NCI-H2196 treated with DMSO at 0.1 percent for 48 hours (cell line): ENCODE measurements around the gene DCAF17.
"Not testable (repeated sequence)": the region's sequence is repeated elsewhere in the genome, so short reads cannot be mapped to it uniquely, and the experiment has no call there.

Experiments
- DNase-seq: peaks from one replicate; lab custom pipeline; 2025; ENCODE audit not compliant: unreplicated experiment; lab: John Stamatoyannopoulos, UW

Gene DCAF17

GRCh38 chr2:171512683-171513195 is 78.7 kb downstream of the DCAF17 start:
- no peak for DNase-seq

- no peak for DNase-seq
Observed at GRCh38 chr2:171513719-171514160, 79.7 kb downstream of the DCAF17 start.

DNA sequence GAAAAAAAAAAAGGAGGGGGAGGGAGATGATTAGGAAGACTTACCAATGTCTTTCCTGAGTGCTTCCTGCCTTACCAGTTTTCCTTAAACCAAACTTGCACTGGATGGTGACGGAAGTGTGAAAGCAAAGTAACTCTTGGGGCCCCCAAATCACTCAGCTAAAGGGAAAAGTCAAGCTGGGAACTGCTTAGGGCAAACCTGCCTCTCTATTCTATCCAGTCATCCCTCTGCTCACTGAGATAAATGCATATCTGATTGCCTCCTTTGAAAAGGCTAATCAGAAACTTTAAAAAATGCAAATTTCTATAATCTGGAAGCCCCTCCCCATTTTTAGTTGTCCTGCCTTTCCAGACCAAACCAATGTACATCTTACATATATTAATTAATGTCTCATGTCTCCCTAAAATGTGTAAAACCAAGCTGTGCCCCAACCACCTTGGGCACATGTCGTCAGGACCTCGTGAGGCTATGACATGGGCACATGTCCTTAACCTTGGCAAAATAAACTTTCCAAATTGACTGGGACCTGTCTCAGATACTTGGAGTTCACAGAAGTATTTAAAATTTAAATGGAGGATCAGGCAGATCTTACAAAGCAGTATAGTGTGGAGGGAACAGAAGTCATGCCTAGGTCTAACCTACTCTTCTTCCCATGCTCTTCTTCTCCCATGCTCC is 81.0 kb downstream of the DCAF17 start:
- no peak for DNase-seq

GRCh38 chr2:171515672-171516298 is 81.8 kb downstream of the DCAF17 start:
- DNase-seq = no peak

DNA sequence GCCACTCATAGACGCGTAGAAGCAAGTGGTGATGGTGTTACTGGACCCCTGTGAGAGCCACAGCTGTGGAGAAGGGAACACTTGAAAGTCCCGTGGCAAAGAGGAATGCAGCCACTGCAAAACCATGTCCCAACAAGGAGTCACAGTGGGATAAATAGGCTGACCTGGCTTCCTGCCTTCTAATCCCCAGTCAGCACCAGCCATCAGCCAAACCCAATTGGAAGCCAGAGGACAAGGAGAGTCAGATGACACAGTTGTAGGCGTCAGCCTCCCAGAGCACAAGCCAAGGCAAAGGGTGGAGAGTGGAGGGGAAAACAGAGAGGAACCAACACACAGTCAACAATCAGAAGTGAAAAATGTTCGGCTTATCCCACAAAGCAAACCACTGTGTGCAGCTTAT is 82.8 kb downstream of the DCAF17 start:
- no peak for DNase-seq

- DNase-seq = no peak
Observed at GRCh38 chr2:171520471-171520870, 86.4 kb downstream of the DCAF17 start.

GRCh38 chr2:171521361-171522051 is 87.5 kb downstream of the DCAF17 start:
- DNase-seq = no peak

GRCh38 chr2:171522052-171522787 is 88.2 kb downstream of the DCAF17 start, which contains the start of gene CYBRD1:
Gene CYBRD1 (plus strand): TSS chr2:171522474. CDS start chr2:171522546, 72 bp downstream.
- no peak for DNase-seq

DNA sequence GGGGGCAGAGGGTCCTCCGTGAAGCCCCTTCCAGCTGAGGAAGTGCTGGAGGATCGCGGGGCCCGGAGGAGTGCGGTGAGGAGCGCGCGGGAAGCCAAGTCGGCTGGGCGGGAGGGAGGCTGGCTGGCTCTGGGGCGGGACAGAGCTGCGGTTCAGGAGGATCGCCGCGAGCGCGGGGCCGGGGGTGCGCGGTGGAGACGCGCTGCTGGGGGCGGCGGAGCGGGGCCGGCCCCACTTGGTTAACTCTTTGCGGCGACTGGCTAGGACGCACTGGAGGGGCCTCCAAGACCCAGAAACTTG is 88.7 kb downstream of the DCAF17 start:
- DNase-seq = no peak

GRCh38 chr2:171523088-171524017 is 89.3 kb downstream of the DCAF17 start:
- DNase-seq = no peak

DNA sequence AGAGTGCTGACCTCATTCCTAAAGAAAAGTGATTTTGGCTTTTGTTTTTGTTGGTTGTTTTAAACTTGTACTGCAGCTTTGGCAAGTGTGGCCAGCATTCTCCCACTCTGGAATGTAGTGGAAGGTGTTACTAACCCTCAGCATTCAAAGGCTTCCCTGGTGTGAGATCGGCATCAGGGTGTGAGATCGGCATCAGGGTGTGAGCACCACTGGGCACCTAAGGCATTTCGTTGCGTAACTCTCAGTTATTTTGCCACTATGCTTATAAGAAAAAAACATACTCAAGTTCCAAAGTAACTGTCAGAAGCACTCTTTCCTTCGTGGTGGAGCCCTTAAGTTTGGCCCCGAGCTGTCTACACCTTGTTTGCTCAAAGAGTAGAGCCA is 90.0 kb downstream of the DCAF17 start:
- DNase-seq = no peak

DNA sequence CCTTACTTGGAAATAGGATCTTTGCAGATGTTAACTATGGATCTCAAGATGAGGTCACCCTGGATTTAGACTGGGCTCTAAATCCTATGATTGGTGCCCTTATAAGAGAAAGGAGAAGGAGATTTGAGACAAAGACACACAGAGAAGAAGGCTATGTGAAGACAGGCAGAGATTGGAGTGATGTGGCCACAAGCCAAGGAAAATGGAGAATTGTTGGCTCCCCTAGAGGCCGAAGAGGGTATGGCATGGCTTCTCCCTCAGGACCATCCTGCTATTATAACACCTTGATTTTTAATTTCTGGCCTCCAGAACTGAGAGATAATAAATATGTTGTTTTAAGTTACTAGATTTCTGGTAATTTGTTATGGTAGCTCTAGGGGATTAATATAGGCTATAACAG is 95.9 kb downstream of the DCAF17 start:
- DNase-seq = no peak

- DNase-seq = no peak
Observed at GRCh38 chr2:171530378-171530777, 96.4 kb downstream of the DCAF17 start.

- not testable (repeated sequence) for DNase-seq
Observed at GRCh38 chr2:171530859-171531258, 96.8 kb downstream of the DCAF17 start.

DNA sequence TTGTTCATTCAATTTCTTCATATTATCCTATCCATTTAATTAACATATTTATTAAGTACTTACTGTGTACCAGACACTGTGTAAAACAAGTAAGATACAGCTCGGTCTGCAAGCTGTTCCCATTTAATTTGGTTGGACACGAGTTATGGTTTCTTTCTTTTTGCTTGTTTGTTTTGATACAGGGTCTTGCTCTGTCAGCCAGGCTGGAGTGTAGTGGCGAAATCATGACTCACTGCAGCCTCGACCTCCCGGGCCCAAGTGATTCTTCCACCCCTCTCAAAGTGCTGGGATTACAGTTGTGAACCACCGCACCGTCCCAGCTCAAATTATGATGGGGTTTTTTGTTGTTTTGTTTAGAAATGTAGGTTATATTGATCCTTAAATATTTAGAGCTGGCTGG is 97.3 kb downstream of the DCAF17 start:
- no peak for DNase-seq

- DNase-seq = no peak
Observed at GRCh38 chr2:171531836-171532450, 97.9 kb downstream of the DCAF17 start.

GRCh38 chr2:171533331-171533730 is 99.3 kb downstream of the DCAF17 start:
- no peak for DNase-seq
